Testis (tissue), 2 donors: ENCODE data around the gene CCDC154.

ENCODE experiments used
- CTCF ChIP-seq, 3 experiments: fragments of 450-650 bp in 2 of 3; fragments of 200-600 bp in 1 of 3; sonication (generic) in 1 of 3; IDR thresholded peaks; one replicate each; pipeline ENCODE4 v1.5.1; 2016 to 2019; ENCODE audit warnings: antibody characterized with exemption in 3 of 3, mild to moderate bottlenecking in 2 of 3, moderate library complexity in 1 of 3
- POLR2A ChIP-seq: fragments of 450-650 bp; IDR thresholded peaks from one replicate; pipeline ENCODE4 v1.6.1; 2017; ENCODE audit warnings: antibody characterized with exemption, mild to moderate bottlenecking, moderate library complexity

- TF ChIP-seq POLR2A (no peak), CTCF (IDR thresholded peaks at IDR 0.05) (no peak)
These were observed 1.7 kb downstream of the CCDC154 start for GRCh38 chr16:1442697-1443096.
